ENCODE data around the gene USP24.
"Not testable (repeated sequence)": the region's sequence is repeated elsewhere in the genome, so short reads cannot be mapped to it uniquely, and the experiment has no call there.

The USP24 gene

GRCh38 chr1:55199735-55200134, 15.4 kb downstream of the USP24 start:
- not testable (repeated sequence) for DNase-seq (ENCODE audit: low spot score)

GRCh38 chr1:55198044-55198443, 17.1 kb downstream of the USP24 start:
- no peak for DNase-seq (ENCODE audit: low spot score)

GRCh38 chr1:55197099-55197498, 18.1 kb downstream of the USP24 start:
- no peak for DNase-seq (ENCODE audit: low spot score)

- no peak for DNase-seq (ENCODE audit: low spot score)
Measured at GRCh38 chr1:55196433-55197035, 18.6 kb downstream of the USP24 start.

- DNase-seq (ENCODE audit: low spot score) = no peak
Measured at GRCh38 chr1:55195521-55196233, 19.5 kb downstream of the USP24 start.

GRCh38 chr1:55194851-55195250, 20.3 kb downstream of the USP24 start:
- DNase-seq (ENCODE audit: low spot score) = no peak

- no peak for DNase-seq (ENCODE audit: low spot score)
Measured at GRCh38 chr1:55192093-55192492, 23.1 kb downstream of the USP24 start.

- not testable (repeated sequence) for DNase-seq (ENCODE audit: low spot score)
Measured at GRCh38 chr1:55191219-55191952, 23.8 kb downstream of the USP24 start.

- no peak for DNase-seq (ENCODE audit: low spot score)
Measured at GRCh38 chr1:55190109-55190508, 25.1 kb downstream of the USP24 start.

GRCh38 chr1:55188909-55189308, 26.3 kb downstream of the USP24 start:
- no peak for DNase-seq (ENCODE audit: low spot score)

GRCh38 chr1:55185832-55186231, 29.3 kb downstream of the USP24 start:
- DNase-seq (ENCODE audit: low spot score) = no peak

GRCh38 chr1:55184859-55185258, 30.3 kb downstream of the USP24 start:
- DNase-seq (ENCODE audit: low spot score) = no peak

GRCh38 chr1:55181666-55182065, 33.5 kb downstream of the USP24 start:
- DNase-seq (ENCODE audit: low spot score) = no peak

GRCh38 chr1:55180075-55180670, 35.0 kb downstream of the USP24 start:
- no peak for DNase-seq (ENCODE audit: low spot score)

GRCh38 chr1:55179177-55179835, 35.9 kb downstream of the USP24 start:
- no peak for DNase-seq (ENCODE audit: low spot score)

- no peak for DNase-seq (ENCODE audit: low spot score)
Measured at GRCh38 chr1:55172687-55173086, 42.5 kb downstream of the USP24 start.

GRCh38 chr1:55172272-55172671, 42.9 kb downstream of the USP24 start:
- DNase-seq (ENCODE audit: low spot score) = no peak

GRCh38 chr1:55171694-55172093, 43.5 kb downstream of the USP24 start:
- no peak for DNase-seq (ENCODE audit: low spot score)

- no peak for DNase-seq (ENCODE audit: low spot score)
Measured at GRCh38 chr1:55170426-55170825, 44.7 kb downstream of the USP24 start.

- no peak for DNase-seq (ENCODE audit: low spot score)
Measured at GRCh38 chr1:55169126-55169525, 46.0 kb downstream of the USP24 start.

- no peak for DNase-seq (ENCODE audit: low spot score)
Measured at GRCh38 chr1:55168353-55168752, 46.8 kb downstream of the USP24 start.

- no peak for DNase-seq (ENCODE audit: low spot score)
Measured at GRCh38 chr1:55167224-55167871, 47.8 kb downstream of the USP24 start.
